Effector memory CD4-positive, alpha-beta T cell (primary cell): ENCODE measurements around the gene MBNL2.

Source experiments
- DNase-seq, 3 donors: peaks; one replicate each; pipeline ENCODE4 v3.0.0-alpha.2; 2020
- H3K27ac ChIP-seq: 2 replicates; pipeline ENCODE4 v1.7.0; 2013; ENCODE audit warnings: mild to moderate bottlenecking, low read length, moderate library complexity; ENCODE audit not compliant: insufficient read depth, poor library complexity, severe bottlenecking
- H3K27me3 ChIP-seq: replicated peaks from 2 replicates; pipeline ENCODE4 v1.7.0; 2013; ENCODE audit warnings: mild to moderate bottlenecking, low read length; ENCODE audit not compliant: insufficient read depth, control insufficient read depth, poor library complexity, severe bottlenecking
- H3K36me3 ChIP-seq: 2 replicates; pipeline ENCODE4 v1.7.0; 2013; ENCODE audit warnings: mild to moderate bottlenecking, low read length, moderate library complexity; ENCODE audit not compliant: control insufficient read depth, insufficient read depth
- H3K4me1 ChIP-seq: 2 replicates; pipeline ENCODE4 v1.7.0; 2013; ENCODE audit warnings: low read length, mild to moderate bottlenecking; ENCODE audit not compliant: control insufficient read depth, insufficient read depth, poor library complexity, severe bottlenecking
- H3K4me3 ChIP-seq: 2 replicates; pipeline ENCODE4 v1.7.0; 2013; ENCODE audit warnings: low read length, low read depth, mild to moderate bottlenecking; ENCODE audit not compliant: insufficient read depth, poor library complexity, severe bottlenecking
- H3K9me3 ChIP-seq: 2 replicates; pipeline ENCODE4 v1.7.0; 2013; ENCODE audit warnings: mild to moderate bottlenecking, low read length, moderate library complexity; ENCODE audit not compliant: control insufficient read depth

The MBNL2 gene

GRCh38 chr13:97221466-97221865 lies 667 bp upstream of the MBNL2 start:
- Histone ChIP-seq H3K27me3 (no peaks in the 10 kb centered on the region), H3K4me3 (no peak overlapping the region), H3K36me3 (no peaks in the 10 kb centered on the region), H3K27ac (peak overlapping the region; percentile 82), H3K9me3 (no peaks in the 10 kb centered on the region), H3K4me1 (peaks cover 13% of the 10 kb centered on the region)
- no peak for DNase-seq

DNA sequence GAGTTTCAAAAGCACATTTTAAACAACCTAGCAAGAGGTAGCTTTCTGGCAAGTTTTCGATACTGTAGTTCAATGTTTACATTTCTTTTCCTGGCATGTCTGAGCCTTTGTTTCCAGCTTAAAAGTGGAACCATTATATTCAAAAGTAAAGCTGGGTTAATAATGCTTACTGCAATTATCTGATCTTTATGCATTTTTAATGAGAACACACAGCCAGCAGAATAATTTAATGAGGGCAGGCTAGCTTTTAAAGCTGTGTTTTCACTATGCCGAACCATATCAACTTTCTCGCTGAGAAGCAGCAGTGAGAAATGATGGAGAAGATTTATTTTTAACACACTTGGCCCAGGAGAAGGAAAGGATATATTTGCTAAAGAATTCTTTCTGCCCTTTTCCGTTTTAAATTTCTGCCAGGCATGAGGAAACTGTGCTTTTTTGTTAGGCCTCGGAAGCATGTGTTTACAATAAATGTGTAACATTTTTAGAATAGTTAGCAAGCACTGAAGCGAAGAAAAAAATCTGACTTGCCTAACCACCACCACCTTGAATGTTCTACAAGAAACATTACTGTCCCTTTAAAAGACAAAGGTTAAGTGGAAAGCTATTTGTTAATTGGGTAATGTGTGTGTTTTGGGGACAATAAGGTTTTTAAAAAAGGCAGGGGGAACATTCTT lies 1.0 kb downstream of the MBNL2 start:
- H3K36me3 ChIP-seq, result no peaks in the 10 kb centered on the region

DNA sequence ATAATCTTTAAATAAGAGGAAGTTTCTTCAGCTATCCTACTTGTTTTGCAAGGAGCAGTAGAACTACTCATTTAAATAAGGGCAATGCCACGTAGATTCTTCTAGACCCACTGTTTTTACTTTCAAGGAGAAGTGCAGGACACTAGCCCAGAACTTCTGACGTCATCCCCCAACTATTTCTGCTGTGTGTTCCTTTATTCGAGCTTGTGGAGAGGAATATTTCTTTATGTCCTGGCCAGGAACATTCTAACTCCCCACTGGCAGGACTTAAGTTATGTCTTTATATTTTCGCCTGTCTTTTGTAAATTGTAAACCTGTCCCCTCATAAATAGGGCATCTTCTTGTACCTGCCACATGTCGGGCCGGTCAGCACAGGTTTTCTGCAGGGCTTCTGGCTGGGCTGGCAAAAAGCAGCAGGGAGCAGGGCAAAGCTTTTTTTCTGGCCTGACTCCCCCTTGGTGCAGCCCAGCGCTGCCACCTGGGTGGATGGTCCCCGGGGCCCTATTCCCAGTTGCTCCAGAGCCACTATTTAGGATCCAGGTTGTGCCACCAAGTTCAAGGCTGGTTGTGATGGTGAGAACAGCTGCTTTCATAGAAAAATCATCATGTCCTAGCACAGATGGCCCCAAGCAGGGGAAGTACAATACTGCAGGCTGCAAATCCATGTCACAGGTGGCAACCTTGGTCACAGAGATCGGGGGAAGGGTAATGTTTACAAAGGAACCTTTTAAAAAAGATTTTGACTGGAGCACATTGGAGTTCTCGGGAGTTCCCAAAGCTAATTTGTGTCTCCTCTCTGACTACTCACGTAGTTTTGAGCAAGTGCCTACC lies 1.8 kb downstream of the MBNL2 start:
- no peak for DNase-seq
- Histone ChIP-seq H3K36me3 (no peaks in the 10 kb centered on the region), H3K9me3 (no peaks in the 10 kb centered on the region), H3K27ac (peak overlapping the region; percentile 82), H3K4me1 (peaks cover 26% of the 10 kb centered on the region), H3K27me3 (no peaks in the 10 kb centered on the region), H3K4me3 (peak overlapping the region; percentile 68)

More for the DNA sequence above, 1.0 kb downstream of the MBNL2 start:
- Histone ChIP-seq H3K27me3 (no peaks in the 10 kb centered on the region), H3K27ac (peak overlapping the region; percentile 82), H3K4me1 (peaks cover 26% of the 10 kb centered on the region), H3K4me3 (peak overlapping the region; percentile 68), H3K9me3 (no peaks in the 10 kb centered on the region)
- no peak for DNase-seq

DNA sequence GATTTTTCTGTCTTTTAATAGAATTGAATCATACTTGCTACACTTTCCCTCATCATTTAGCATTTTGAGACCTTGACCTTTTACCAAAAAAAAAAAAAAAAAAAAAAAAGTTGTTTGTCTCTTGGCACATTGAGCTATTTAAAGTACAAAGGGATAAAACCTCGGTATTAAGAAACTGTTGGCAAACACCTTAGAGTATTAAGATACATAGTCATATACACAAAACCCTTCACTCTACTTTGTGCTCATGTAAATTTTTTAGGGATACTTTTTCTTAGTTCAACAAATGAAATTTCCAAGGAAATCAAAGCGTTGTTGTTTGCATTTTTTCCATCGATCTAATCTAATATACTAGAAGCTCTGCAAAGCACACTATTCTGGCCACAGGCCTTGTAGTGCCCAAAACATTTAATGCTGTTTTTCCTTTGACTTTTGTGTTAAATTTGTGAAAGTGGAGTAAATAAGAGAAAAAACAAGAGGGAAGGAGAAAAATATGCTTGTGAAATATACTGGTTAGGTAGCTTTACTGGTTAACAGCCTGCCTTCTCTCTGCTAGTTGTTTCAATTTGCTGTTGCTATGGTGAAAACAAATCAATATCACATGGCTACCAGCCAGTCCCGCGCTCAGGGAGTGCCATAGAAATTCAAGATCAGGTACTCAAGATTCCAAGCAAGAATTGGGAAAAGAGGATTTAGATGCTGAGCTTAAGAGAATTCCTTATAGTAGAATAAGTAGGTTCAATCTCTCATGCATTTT lies 2.6 kb downstream of the MBNL2 start:
- no peaks in the 10 kb centered on the region for H3K36me3 ChIP-seq
- peak overlapping the region; percentile 68 for H3K4me3 ChIP-seq
- no peaks in the 10 kb centered on the region for H3K27me3 ChIP-seq
- H3K27ac ChIP-seq, result peak overlapping the region; percentile 82
- DNase-seq, result peak; percentile 14 to 31 (median 16)
- H3K9me3 ChIP-seq, result no peaks in the 10 kb centered on the region
- H3K4me1 ChIP-seq, result peaks cover 26% of the 10 kb centered on the region

GRCh38 chr13:97225533-97225932 lies 3.4 kb downstream of the MBNL2 start:
- no peak for DNase-seq
- H3K9me3 ChIP-seq, result no peaks in the 10 kb centered on the region
- no peak overlapping the region for H3K4me3 ChIP-seq
- H3K27me3 ChIP-seq, result no peaks in the 10 kb centered on the region
- no peaks in the 10 kb centered on the region for H3K36me3 ChIP-seq
- peaks cover 26% of the 10 kb centered on the region for H3K4me1 ChIP-seq
- peak overlapping the region; percentile 82 for H3K27ac ChIP-seq

DNA sequence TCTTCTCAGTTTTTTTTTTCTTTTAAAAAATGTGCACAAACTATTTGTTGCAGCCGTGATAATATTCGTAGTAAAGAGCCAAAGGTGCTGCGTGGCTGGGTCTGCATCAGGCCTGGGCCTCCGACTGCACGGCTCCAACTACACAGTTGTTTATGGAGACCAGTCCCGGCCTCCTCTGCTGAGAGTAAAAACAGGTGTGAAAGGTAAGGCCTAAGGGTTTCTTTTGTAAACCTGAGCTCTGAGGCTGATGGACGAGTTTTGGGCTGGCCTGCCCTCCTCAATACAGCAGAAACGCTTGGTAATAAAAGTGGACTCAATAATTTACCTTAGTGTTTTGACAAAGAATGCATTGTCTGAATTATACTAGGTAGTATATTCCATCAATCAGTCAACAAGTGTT lies 3.9 kb downstream of the MBNL2 start:
- Histone ChIP-seq H3K36me3 (no peaks in the 10 kb centered on the region), H3K4me1 (peaks cover 26% of the 10 kb centered on the region), H3K27me3 (no peaks in the 10 kb centered on the region), H3K4me3 (peak overlapping the region; percentile 32), H3K27ac (peak overlapping the region; percentile 82), H3K9me3 (no peaks in the 10 kb centered on the region)
- DNase-seq, result no peak

DNA sequence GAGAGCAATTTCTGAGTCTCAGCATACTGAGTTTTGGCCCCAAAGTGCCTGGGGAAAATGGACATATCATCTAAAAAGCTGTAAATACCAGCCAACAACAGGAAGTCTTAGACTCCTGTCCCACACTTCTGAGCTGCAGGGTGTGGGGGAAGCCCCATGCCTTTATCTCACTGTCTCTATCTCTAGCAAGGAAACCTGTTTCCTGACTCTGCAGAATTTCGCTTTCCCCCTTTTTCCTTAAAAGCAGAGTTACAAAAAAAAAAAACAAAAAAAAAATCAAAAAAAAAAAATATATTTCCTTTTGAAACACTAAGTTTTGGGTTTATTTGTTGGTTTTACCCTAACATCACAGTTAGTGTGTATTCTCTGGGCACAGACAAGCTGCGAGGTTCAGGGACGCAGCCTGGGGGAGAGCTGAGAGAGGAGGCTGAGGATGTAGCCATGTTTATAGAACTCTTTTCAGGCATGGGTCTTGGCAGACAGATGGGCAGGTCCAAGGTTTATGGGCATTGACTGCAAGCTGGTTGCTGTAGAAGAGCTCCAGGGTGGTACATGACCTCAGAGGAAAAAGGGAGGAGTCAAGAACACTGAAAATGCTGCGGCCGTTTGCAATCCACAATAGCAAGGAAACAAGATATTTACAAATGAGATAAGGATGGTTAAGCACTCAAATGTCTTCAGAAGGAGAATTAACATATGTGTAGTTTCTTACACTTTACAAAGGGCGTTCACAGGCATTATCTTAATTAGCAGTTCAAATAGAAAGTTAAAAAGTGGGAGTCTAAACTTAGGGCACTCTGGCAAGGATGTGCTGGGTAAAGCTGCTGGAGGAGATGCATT lies 4.9 kb downstream of the MBNL2 start:
- Histone ChIP-seq H3K4me3 (peak overlapping the region; percentile 32), H3K27ac (peak overlapping the region; percentile 82)

DNA sequence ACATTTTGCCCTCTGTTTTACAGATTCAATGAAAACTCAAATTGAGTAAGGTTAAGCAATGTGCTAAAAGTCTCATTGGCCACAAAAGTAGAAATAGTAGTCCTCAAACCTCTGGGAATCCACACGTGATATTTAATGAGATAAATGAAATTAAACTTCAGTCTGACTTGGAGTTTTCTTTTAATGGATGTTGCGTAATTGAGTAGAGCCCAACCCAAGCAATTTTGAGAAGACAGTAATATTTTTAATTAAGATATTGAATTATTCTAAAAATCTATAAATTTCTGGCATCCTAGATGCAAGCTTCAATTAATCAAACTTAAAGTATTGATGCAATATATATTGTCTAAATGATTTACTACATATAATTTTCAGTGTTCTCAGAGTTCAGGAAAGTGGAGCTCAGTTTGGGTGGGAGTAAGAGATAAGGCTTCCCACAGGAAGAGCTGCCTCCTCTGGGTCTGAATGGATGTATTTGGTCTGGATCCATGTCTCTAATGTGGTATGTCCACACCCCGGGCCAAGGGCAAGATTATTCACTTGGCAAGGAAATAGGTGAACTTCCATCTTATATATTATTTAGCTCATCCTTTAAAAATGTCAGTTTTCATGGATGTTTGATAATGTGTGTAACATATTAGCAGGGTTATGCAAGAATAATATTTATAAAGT lies 6.9 kb downstream of the MBNL2 start:
- H3K4me1 ChIP-seq, result peaks cover 26% of the 10 kb centered on the region
- no peaks in the 10 kb centered on the region for H3K27me3 ChIP-seq
- H3K36me3 ChIP-seq, result no peaks in the 10 kb centered on the region
- DNase-seq, result no peak
- no peak overlapping the region for H3K4me3 ChIP-seq
- no peaks in the 10 kb centered on the region for H3K9me3 ChIP-seq
- H3K27ac ChIP-seq, result no peak overlapping the region

More for the DNA sequence above, 4.9 kb downstream of the MBNL2 start:
- no peaks in the 10 kb centered on the region for H3K9me3 ChIP-seq
- H3K4me1 ChIP-seq, result peaks cover 26% of the 10 kb centered on the region
- peak; percentile 41 to 51 (median 47) for DNase-seq
- H3K27me3 ChIP-seq, result no peaks in the 10 kb centered on the region
- no peaks in the 10 kb centered on the region for H3K36me3 ChIP-seq

DNA sequence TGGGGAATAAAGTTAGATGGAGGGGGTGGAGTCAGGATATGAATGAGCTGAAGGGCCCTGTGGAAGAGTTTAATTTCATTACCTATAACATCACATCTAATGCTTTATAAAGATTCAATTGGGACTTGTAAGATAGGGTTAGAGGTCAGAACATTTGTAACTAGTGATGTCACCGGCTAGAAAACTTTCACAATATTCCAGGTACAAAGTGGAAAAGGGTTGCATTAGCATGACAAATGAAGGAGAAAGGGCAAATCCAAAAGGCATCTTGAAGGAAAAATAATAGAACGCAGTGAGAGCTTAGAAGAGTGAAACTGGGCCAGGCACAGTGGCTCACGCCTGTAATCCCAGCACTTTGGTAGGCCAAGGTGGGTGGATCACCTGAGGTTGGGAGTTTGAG lies 7.6 kb downstream of the MBNL2 start:
- Histone ChIP-seq H3K27ac (no peak overlapping the region), H3K4me1 (peaks cover 26% of the 10 kb centered on the region), H3K9me3 (no peaks in the 10 kb centered on the region)

More for the DNA sequence above, 7.6 kb downstream of the MBNL2 start:
- Histone ChIP-seq H3K36me3 (peaks cover 2% of the 10 kb centered on the region), H3K4me3 (no peak overlapping the region), H3K27me3 (no peaks in the 10 kb centered on the region)
- DNase-seq, result no peak
